ENCODE results near the gene LRTM2.

The LRTM2 gene

GRCh38 chr12:1844223-1844622 is 23.9 kb downstream of the LRTM2 start:
- no peak for DNase-seq

- DNase-seq = no peak
These were observed 24.5 kb downstream of the LRTM2 start for GRCh38 chr12:1844661-1845409.

- no peak for DNase-seq
These were observed 25.1 kb downstream of the LRTM2 start for GRCh38 chr12:1845427-1845826.

GRCh38 chr12:1845886-1846285 is 25.5 kb downstream of the LRTM2 start:
- no peak for DNase-seq

- no peak for DNase-seq
These were observed 26.3 kb downstream of the LRTM2 start for GRCh38 chr12:1846421-1847405.

- no peak for DNase-seq
These were observed 27.0 kb downstream of the LRTM2 start for GRCh38 chr12:1847411-1847810.

GRCh38 chr12:1848146-1848545 is 27.8 kb downstream of the LRTM2 start:
- no peak for DNase-seq

- DNase-seq = no peak
These were observed 28.4 kb downstream of the LRTM2 start for GRCh38 chr12:1848745-1849144.

- no peak for DNase-seq
These were observed 30.9 kb downstream of the LRTM2 start for GRCh38 chr12:1851151-1851701.

- no peak for DNase-seq
These were observed 31.7 kb downstream of the LRTM2 start for GRCh38 chr12:1852076-1852475.

GRCh38 chr12:1853716-1854115 is 33.4 kb downstream of the LRTM2 start:
- DNase-seq = no peak

GRCh38 chr12:1855241-1855640 is 34.9 kb downstream of the LRTM2 start:
- no peak for DNase-seq

- no peak for DNase-seq
These were observed 36.7 kb downstream of the LRTM2 start for GRCh38 chr12:1857086-1857485.

- no peak for DNase-seq
These were observed 37.5 kb downstream of the LRTM2 start for GRCh38 chr12:1857821-1858220.

- no peak for DNase-seq
These were observed 38.1 kb downstream of the LRTM2 start for GRCh38 chr12:1858456-1858855.

- DNase-seq = no peak
These were observed 39.3 kb downstream of the LRTM2 start for GRCh38 chr12:1859643-1860042.

GRCh38 chr12:1862973-1863372 is 42.6 kb downstream of the LRTM2 start:
- DNase-seq = no peak

GRCh38 chr12:1863823-1864222 is 43.5 kb downstream of the LRTM2 start:
- no peak for DNase-seq

GRCh38 chr12:1864456-1864855 is 44.1 kb downstream of the LRTM2 start:
- no peak for DNase-seq

- no peak for DNase-seq
These were observed 44.5 kb downstream of the LRTM2 start for GRCh38 chr12:1864867-1865266.

- no peak for DNase-seq
These were observed 45.0 kb downstream of the LRTM2 start for GRCh38 chr12:1865284-1865866.

GRCh38 chr12:1869145-1869544 is 48.8 kb downstream of the LRTM2 start:
- DNase-seq = no peak

GRCh38 chr12:1870086-1870485 is 49.7 kb downstream of the LRTM2 start:
- no peak for DNase-seq

All from stimulated activated CD4-positive, alpha-beta T cell treated with anti-CD3 and anti-CD28 coated beads, Interleukin-2, amount 100 ng/mL, for 24 hours (primary cell).